Aorta (tissue), 5 donors: ENCODE results near the gene MEFV. TPM values are rescaled to one million over a fixed set of nuclear protein-coding genes. Genes with fewer than 3 reads are reported as not detected.

ENCODE experiments used
- ATAC-seq: fragments of 200-7000 bp; cut with Tn5 transposase; one replicate; pipeline ENCODE4 v1.9.1; 2022; ENCODE audit warnings: moderate library complexity; ENCODE audit not compliant: low FRiP score
- DNase-seq, 2 donors: peaks; one replicate each; pipeline ENCODE4 v3.0.0-alpha.2; 2020
- H3K27ac ChIP-seq, 2 donors: one replicate each; pipeline ENCODE4 v1.5.1; 2013; ENCODE audit warnings: low read length in 2 of 2, mild to moderate bottlenecking in 2 of 2, moderate library complexity in 2 of 2, control low read depth in 1 of 2, inconsistent platforms in 1 of 2, low read depth in 1 of 2
- H3K27me3 ChIP-seq, 2 donors: one replicate each; pipeline ENCODE4 v1.6.1; 2013; ENCODE audit warnings: control low read depth in 1 of 2, low read length in 1 of 2, mild to moderate bottlenecking in 1 of 2, moderate library complexity in 1 of 2; ENCODE audit not compliant: insufficient read depth in 2 of 2, control insufficient read depth in 1 of 2
- H3K36me3 ChIP-seq, 2 donors: one replicate each; pipeline ENCODE4 v1.6.1; 2013; ENCODE audit warnings: control low read depth in 1 of 2, low read length in 1 of 2, mild to moderate bottlenecking in 1 of 2; ENCODE audit not compliant: insufficient read depth in 2 of 2, control insufficient read depth in 1 of 2
- H3K4me1 ChIP-seq, 2 donors: one replicate each; pipeline ENCODE4 v1.6.1; 2013; ENCODE audit warnings: low read length in 2 of 2, control low read depth in 1 of 2, mild to moderate bottlenecking in 1 of 2, moderate library complexity in 1 of 2; ENCODE audit not compliant: insufficient read depth in 2 of 2, control insufficient read depth in 1 of 2
- H3K4me3 ChIP-seq, 2 donors: one replicate each; pipeline ENCODE4 v1.5.1; 2013; ENCODE audit warnings: low read length in 2 of 2, control low read depth in 1 of 2, mild to moderate bottlenecking in 1 of 2
- H3K9me3 ChIP-seq: one replicate; pipeline ENCODE4 v1.6.1; 2013; ENCODE audit warnings: mild to moderate bottlenecking, low read length; ENCODE audit not compliant: control insufficient read depth
- WGBS, 2 donors: extraction: QIAGEN DNeasy Blood & Tissue Kit; methylation state at CpG; one replicate each; pipeline ENCODE4 v1.1.7; 2013; 5-methylcytosine and 5-hydroxymethylcytosine counted together
- intact Hi-C, 2 donors: fragments of 100-400 bp; cut with DNase I; formaldehyde crosslinking; loops; one replicate each; pipeline versions ENCODE4 v1.14.2 to v1.15.0; 2022
- polyA plus RNA-seq, 2 donors: library from polyadenylated mRNA; stranded (reverse); fragments of 200-250 nt; gene quantifications; one replicate each; pipeline ENCODE4 v1.2.3, GENCODE V29; 2013
- total RNA-seq, 2 donors: library from RNA; stranded (reverse); fragmentation: NEBNext Ultra II Directional; extraction: Animal tissue kit (Norgen Biotek cat#: 25700); gene quantifications; one replicate each; pipeline ENCODE4 v1.2.1, GENCODE V29; 2021
- donor health status: healthy with polysubstance abuse.
- donor health status: Bipolar disorder and iron deficiency.
- donor health status: DM: no; HTN: no; CAD: no.
- donor health status: DM: no; HTN: no; CAD: no.
- donor health status: DM: yes; HTN: yes; CAD: no.

The MEFV gene
- total and polyA plus RNA-seq, 4 donors, result 0.20 to 4.5 (median 2.3) TPM

DNA sequence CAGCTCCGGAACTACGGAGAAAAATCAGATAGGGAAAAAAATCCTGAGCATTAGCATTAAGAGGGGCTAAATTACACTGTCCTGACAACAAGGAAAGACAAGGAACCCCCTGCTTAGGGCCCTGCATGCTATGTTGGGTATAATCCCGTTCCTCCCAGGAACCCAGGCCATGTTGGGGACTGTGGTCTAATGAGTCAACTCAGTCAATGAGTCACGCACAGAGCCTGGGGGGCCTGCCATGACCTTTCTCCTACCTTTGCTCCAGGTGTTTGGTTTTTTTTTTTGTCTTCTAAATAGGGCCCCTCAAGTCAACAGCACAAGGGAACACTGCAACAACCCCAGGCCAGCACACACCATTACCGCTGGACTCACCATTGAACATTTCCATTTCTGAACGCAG lies 12.6 kb downstream of the MEFV start:
- ATAC-seq (no peak), DNase-seq (no peak)
- Histone ChIP-seq H3K4me1 (no peaks in the 10 kb centered on the region), H3K9me3 (no peaks in the 10 kb centered on the region), H3K4me3 (no peak overlapping the region), H3K36me3 (no peaks in the 10 kb centered on the region), H3K27me3 (no peaks in the 10 kb centered on the region), H3K27ac (no peak overlapping the region)
- intact Hi-C loops, result no loop called here
- WGBS, 2 donors, result 69 to 76% methylated on average over 6 of the region's 6 CpGs

DNA sequence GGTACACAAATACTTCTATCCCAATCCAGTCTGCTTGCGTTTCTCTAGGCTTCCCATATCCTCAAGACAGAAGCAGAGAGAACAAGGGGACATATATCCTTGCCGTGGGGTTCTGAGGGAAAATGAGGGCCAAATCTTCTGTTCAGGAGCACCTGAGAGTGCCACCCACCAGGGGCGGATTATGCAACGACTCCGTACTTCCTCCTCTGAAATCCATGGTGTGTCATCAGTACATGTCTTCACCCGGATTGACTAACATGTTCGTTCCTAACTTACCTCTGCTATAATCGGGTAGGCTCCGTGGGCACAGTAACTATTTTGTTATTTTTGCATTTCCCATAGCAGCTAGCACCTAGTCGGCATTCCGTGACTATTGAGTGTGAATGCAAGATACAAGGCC lies 13.7 kb downstream of the MEFV start:
- intact Hi-C loops, result no loop called here
- Histone ChIP-seq H3K9me3 (no peaks in the 10 kb centered on the region), H3K27ac (no peak overlapping the region), H3K36me3 (no peaks in the 10 kb centered on the region), H3K4me1 (no peaks in the 10 kb centered on the region), H3K4me3 (no peak overlapping the region), H3K27me3 (no peaks in the 10 kb centered on the region)
- no peak for ATAC-seq
- no peak for DNase-seq
- WGBS, 2 donors, result 80 to 88% methylated on average over 11 of the region's 11 CpGs

DNA sequence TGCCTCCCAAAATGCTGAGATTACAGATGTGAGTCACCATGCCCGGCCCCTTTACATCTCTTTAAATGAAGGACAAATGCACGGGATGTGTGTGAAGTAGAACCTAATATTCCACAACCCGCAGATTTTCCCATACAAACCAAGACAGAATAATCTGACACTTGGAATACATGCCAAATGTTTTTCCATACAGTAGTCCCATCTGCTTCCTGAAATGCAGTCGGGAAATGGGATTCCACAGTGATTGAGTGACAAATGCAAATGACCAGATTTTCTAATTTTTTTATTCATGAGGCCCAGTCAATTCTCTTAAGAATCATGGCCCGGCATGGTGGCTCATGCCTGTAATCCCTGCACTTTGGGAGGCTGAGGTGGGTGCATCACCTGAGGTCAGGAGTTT lies 14.7 kb downstream of the MEFV start:
- H3K4me1 ChIP-seq, result no peaks in the 10 kb centered on the region
- 75 to 79% methylated on average over 5 of the region's 5 CpGs for WGBS, 2 donors
- H3K36me3 ChIP-seq, result no peaks in the 10 kb centered on the region
- H3K27me3 ChIP-seq, result no peaks in the 10 kb centered on the region
- DNase-seq (no peak), ATAC-seq (no peak)
- no peak overlapping the region for H3K4me3 ChIP-seq
- no peak overlapping the region for H3K27ac ChIP-seq
- intact Hi-C loops, result no loop called here
- no peaks in the 10 kb centered on the region for H3K9me3 ChIP-seq

DNA sequence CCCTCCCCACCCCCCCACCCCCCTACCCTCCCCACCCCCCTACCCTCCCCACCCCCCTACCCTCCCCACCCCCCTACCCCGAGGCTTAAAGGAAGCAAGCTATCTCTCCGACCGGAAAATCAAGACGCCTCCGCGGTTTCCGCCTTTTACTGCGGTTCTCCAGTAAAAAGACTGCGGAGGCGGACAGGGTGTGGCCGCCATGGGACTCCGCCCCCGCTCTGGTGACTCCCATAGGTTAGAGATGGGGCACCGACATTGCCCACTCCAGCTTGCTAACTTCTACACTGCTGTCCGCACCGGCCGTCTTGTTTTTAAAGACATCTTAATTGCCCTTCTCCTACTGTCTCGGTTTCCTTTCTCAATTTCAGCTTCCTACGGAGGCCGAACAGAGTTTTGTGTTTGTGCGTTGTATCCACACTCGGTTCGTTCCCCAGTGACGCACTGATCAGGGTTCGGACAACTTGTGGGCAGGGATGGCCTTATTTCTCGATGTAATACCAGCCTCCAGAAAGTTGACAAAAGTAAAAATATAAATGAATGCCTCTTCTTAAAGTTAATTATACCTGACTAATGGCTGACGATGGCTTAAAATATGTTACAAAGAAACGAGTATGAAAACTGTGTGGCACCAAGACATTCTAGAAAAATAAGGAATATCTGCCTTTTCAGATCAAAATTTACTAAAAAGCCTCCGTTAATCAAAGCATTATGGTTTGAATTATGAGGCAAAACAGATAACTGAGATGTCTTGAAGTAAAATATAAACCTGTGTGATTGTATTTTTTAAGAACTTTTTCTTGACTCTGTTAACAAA lies 20.4 kb downstream of the MEFV start:
- 84 to 87% methylated on average over 25 to 29 of the region's 29 CpGs for WGBS, 2 donors
- Histone ChIP-seq H3K27ac (no peak overlapping the region), H3K27me3 (no peaks in the 10 kb centered on the region), H3K9me3 (no peaks in the 10 kb centered on the region), H3K4me1 (no peaks in the 10 kb centered on the region), H3K36me3 (peaks cover 8 to 9% of the 10 kb centered on the region in 2 donors), H3K4me3 (no peak overlapping the region)
- peak; percentile 68 to 86 for DNase-seq
- ATAC-seq, result no peak
- intact Hi-C loops, result no loop called here

DNA sequence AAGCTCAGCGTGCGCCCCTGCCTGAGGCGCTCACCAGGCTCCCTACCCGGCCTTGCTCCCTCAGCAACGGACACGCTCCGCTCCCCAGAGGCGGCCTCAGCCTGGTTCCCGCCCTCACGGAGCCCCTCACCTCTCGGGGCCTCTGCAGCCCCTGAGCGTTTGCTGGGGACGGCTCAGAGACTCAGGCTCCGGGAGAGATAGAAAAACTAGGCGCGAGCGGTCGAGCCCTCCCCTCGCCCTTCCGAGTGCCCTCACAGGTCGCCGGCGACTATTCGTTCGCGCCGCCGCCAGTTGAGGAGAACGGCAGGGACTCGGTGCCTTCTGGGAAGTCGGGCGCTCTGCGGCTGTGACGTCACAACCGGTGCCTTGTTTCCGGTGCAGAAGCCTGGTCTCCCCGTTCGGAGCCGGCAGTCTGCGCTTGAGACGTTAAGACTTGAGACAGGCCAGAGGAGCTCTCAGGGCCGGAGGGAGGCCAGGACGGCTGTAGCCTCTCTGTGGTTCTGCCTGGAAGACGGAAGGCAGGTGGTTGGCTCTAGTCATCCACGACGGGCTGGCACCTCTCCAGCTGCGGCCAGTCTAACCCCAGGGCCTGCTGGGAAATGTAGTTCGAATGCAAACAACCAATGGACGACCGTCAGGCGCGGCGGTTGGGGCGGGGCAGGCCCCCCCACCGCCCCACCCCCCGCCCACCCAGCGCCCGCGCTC lies 21.4 kb downstream of the MEFV start, which contains the start of gene ZNF200:
ZNF200 (minus strand) TSS at position 302 of the 705 bp plus-strand sequence. CDS start 1,403 bp downstream, outside the sequence.
- Histone ChIP-seq H3K36me3 (peaks cover 8 to 9% of the 10 kb centered on the region in 2 donors), H3K27me3 (no peaks in the 10 kb centered on the region), H3K9me3 (no peaks in the 10 kb centered on the region), H3K4me1 (no peaks in the 10 kb centered on the region), H3K4me3 (peak within 1 kb of the TSS; percentile 32 to 92), H3K27ac (peak within 1 kb of the TSS; percentile 18 to 91)
- ATAC-seq (peak; percentile 99), DNase-seq (peak; percentile 98 to 99)
- intact Hi-C loops, result loop anchor here in 1 of 2 donors (5.0 kb wide), 1 partner anchor 42 kb away; no protein-coding TSS in a partner anchor
- WGBS, 2 donors, result 0% methylated on average over 46 to 59 of the region's 59 CpGs

DNA sequence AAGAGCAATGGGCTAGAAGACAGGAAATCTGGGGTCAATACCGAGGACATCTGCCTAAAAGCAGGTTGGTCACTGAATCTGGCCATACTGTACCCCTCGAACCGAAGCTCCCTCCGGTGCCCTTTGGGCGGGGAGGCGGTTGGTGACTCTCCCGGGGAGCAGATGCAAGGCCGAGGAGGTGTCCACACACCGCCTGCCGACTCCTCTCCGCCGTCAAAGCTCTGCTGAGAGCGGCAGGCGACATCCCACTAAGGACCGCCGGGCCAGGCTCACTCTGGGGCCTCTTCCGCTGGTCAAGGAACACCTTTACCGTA lies 21.9 kb downstream of the MEFV start:
- DNase-seq, result no peak
- Histone ChIP-seq H3K9me3 (no peaks in the 10 kb centered on the region), H3K27ac (peak overlapping the region in 1 of 2 donors; percentile 24), H3K4me3 (peak overlapping the region; percentile 32 to 92), H3K4me1 (no peaks in the 10 kb centered on the region), H3K27me3 (no peaks in the 10 kb centered on the region), H3K36me3 (peaks cover 8 to 9% of the 10 kb centered on the region in 2 donors)
- no peak for ATAC-seq
- intact Hi-C loops, result loop anchor here in 1 of 2 donors (5.0 kb wide), 1 partner anchor 43 kb away; no protein-coding TSS in a partner anchor
- WGBS, 2 donors, result 2 to 4% methylated on average over 18 of the region's 18 CpGs

DNA sequence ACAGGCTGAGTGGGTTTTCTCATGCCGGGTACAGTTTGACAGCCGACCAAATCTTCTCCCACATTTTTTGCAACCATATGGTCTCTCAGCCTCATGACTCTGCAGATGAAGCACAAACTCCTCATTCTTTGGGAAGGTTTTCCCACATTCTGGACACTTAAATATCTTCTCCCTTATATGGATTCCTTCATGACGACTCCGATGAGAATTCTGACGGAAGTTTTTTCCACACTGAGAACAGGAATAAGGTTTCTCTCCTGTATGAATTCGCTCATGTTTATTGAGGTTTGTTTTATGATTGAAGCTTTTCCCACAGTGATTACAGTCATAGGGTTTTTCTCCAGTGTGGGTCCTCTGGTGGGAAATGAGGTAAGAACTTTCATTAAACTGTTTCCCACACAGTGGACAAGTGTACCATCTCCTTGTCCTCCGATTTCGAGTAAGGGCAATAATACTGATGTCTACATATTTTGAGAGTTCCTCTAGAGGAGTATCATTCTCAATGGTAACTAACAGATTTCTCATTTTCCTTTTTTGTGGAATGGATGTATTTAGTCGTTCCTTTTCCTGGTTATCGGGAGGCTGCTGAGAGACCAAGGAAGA lies 32.4 kb downstream of the MEFV start:
- 96 to 97% methylated on average over 10 of the region's 10 CpGs for whole genome bisulfite sequencing, 2 donors
- H3K27me3 ChIP-seq, result no peaks in the 10 kb centered on the region
- DNase-seq, result no peak
- no peaks in the 10 kb centered on the region for H3K4me1 ChIP-seq
- no peak overlapping the region for H3K27ac ChIP-seq
- H3K9me3 ChIP-seq, result peaks cover 27% of the 10 kb centered on the region
- intact Hi-C loops, result no loop called here
- peaks cover 10 to 19% of the 10 kb centered on the region in 2 donors for H3K36me3 ChIP-seq
- H3K4me3 ChIP-seq, result peak overlapping the region in 1 of 2 donors; percentile 31
- no peak for ATAC-seq

DNA sequence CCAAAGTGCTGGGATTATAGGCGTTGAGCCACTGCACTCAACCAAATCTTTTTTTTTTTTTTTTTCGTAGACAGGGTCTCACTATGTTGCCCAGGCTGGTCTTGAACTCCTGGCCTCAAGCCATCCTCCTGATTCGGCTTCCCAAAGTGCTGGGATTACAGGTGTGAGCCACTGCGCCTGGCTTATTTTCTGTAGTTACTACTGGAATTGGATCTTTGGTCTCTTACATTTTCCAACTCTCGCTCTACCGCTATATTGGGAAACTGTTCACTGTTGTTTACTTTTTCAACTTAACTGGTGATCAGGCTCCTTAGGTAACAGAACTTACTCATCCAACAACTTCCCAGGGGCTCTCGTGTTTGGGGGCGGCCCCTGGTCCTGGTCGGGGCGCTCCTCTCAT lies 35.6 kb downstream of the MEFV start:
- Histone ChIP-seq H3K4me1 (no peaks in the 10 kb centered on the region), H3K27me3 (no peaks in the 10 kb centered on the region), H3K27ac (no peak overlapping the region), H3K36me3 (peaks cover 6 to 19% of the 10 kb centered on the region in 2 donors), H3K4me3 (no peak overlapping the region), H3K9me3 (peaks cover 23% of the 10 kb centered on the region)
- ATAC-seq, result no peak
- WGBS, 2 donors, result 90 to 93% methylated on average over 10 of the region's 10 CpGs
- DNase-seq, result no peak
- intact Hi-C loops, result no loop called here
